ENCODE results near the gene GZF1.

Gene GZF1

DNA sequence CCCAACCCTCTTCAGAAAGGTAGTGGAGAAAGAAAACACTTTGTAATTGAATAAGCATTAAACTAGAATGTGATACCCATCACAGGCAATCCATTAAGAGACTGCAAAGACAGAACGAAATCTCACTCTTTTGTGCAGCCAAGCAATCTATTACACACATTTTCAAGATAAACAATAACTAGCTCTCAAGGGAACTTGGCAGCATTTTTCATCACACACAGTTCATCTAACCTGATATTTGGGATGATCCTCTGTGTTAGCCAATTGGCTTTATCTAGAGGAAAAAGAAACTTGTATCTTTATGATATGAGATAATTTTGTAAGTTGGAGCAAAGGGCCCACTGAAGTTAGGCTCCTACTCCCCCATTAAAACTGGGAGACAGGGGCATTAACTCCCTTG is 1.5 kb upstream of the GZF1 start:
- ATAC-seq: no peak
- no peak for TF ChIP-seq ZNF565 (CRISPR knock-in tag; conservative IDR thresholded peaks at IDR 0.05; ENCODE audit: low read depth)
- TF ChIP-seq ESRRG (CRISPR knock-in tag; IDR thresholded peaks at IDR 0.05): no peak
- no peak for TF ChIP-seq TOX (CRISPR knock-in tag; IDR thresholded peaks at IDR 0.05; ENCODE audit: borderline replicate concordance)
- TF ChIP-seq, protein P1, sequence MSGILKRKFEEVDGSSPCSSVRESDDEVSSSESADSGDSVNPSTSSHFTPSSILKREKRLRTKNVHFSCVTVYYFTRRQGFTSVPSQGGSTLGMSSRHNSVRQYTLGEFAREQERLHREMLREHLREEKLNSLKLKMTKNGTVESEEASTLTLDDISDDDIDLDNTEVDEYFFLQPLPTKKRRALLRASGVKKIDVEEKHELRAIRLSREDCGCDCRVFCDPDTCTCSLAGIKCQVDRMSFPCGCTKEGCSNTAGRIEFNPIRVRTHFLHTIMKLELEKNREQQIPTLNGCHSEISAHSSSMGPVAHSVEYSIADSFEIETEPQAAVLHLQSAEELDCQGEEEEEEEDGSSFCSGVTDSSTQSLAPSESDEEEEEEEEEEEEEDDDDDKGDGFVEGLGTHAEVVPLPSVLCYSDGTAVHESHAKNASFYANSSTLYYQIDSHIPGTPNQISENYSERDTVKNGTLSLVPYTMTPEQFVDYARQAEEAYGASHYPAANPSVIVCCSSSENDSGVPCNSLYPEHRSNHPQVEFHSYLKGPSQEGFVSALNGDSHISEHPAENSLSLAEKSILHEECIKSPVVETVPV (CRISPR knock-in tag; IDR thresholded peaks at IDR 0.05): no peak
- TF ChIP-seq, protein P2, sequence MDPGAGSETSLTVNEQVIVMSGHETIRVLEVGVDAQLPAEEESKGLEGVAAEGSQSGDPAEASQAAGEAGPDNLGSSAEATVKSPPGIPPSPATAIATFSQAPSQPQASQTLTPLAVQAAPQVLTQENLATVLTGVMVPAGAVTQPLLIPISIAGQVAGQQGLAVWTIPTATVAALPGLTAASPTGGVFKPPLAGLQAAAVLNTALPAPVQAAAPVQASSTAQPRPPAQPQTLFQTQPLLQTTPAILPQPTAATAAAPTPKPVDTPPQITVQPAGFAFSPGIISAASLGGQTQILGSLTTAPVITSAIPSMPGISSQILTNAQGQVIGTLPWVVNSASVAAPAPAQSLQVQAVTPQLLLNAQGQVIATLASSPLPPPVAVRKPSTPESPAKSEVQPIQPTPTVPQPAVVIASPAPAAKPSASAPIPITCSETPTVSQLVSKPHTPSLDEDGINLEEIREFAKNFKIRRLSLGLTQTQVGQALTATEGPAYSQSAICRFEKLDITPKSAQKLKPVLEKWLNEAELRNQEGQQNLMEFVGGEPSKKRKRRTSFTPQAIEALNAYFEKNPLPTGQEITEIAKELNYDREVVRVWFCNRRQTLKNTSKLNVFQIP (CRISPR knock-in tag; IDR thresholded peaks at IDR 0.05; ENCODE audit: borderline replicate concordance, low read depth): no peak
- TF ChIP-seq TSHZ2 (CRISPR knock-in tag; IDR thresholded peaks at IDR 0.05): no peak
- TF ChIP-seq TCF4 (CRISPR knock-in tag; IDR thresholded peaks at IDR 0.05; ENCODE audit: borderline replicate concordance): no peak
- no peak for TF ChIP-seq ZNF8 (CRISPR knock-in tag; IDR thresholded peaks at IDR 0.05)
- TF ChIP-seq GLIS3 (CRISPR knock-in tag; IDR thresholded peaks at IDR 0.05): no peak
- TF ChIP-seq ZC3H10 (CRISPR knock-in tag; IDR thresholded peaks at IDR 0.05): no peak
- no peak for TF ChIP-seq ARNTL (CRISPR knock-in tag; IDR thresholded peaks at IDR 0.05; ENCODE audit: borderline replicate concordance, low read depth)
- TF ChIP-seq OSR1 (CRISPR knock-in tag; IDR thresholded peaks at IDR 0.05): no peak
- TF ChIP-seq CSDC2 (CRISPR knock-in tag; IDR thresholded peaks at IDR 0.05): no peak
- no peak for TF ChIP-seq ZNF70 (CRISPR knock-in tag; IDR thresholded peaks at IDR 0.05)
- no peak for TF ChIP-seq PPARA (CRISPR knock-in tag; IDR thresholded peaks at IDR 0.05; ENCODE audit: borderline replicate concordance)
- TF ChIP-seq SNAI2 (CRISPR knock-in tag; IDR thresholded peaks at IDR 0.05): no peak
- TF ChIP-seq BACH2 (CRISPR knock-in tag; IDR thresholded peaks at IDR 0.05; ENCODE audit: borderline replicate concordance): no peak
- TF ChIP-seq ISL1 (CRISPR knock-in tag; IDR thresholded peaks at IDR 0.05): no peak
- TF ChIP-seq ZFP30 (CRISPR knock-in tag; IDR thresholded peaks at IDR 0.05): no peak

DNA sequence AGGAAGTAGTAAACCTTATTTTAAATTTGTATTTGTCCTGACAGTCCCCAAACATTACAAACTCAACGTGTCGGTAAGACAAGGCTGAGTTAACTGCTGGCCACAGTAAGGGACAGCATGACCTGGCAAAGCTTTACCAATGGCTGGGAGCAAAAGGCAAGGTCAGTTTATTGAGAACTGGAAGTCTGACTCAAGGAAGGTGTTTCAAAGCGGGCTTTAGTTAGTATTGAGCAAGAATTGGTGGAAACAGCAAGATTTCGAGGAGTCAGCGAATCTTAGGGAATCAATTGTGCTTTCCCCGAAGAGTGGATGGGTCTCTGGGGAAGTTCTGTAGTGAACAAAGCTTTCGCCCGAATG is 885 bp upstream of the GZF1 start:
- TF ChIP-seq ZNF70 (CRISPR knock-in tag; IDR thresholded peaks at IDR 0.05) (no peak), PATZ1 (CRISPR knock-in tag; IDR thresholded peaks at IDR 0.05; ENCODE audit: borderline replicate concordance) (no peak), TCF4 (CRISPR knock-in tag; IDR thresholded peaks at IDR 0.05; ENCODE audit: borderline replicate concordance) (no peak), ZNF565 (CRISPR knock-in tag; conservative IDR thresholded peaks at IDR 0.05; ENCODE audit: low read depth) (no peak), CREB5 (CRISPR knock-in tag; IDR thresholded peaks at IDR 0.05; ENCODE audit: low read depth) (no peak), OSR1 (CRISPR knock-in tag; IDR thresholded peaks at IDR 0.05) (no peak), SNAI2 (CRISPR knock-in tag; IDR thresholded peaks at IDR 0.05) (no peak), TSHZ2 (CRISPR knock-in tag; IDR thresholded peaks at IDR 0.05) (no peak), PPARA (CRISPR knock-in tag; IDR thresholded peaks at IDR 0.05; ENCODE audit: borderline replicate concordance) (no peak), ESRRG (CRISPR knock-in tag; IDR thresholded peaks at IDR 0.05) (no peak), ZC3H10 (CRISPR knock-in tag; IDR thresholded peaks at IDR 0.05) (no peak), ZFP30 (CRISPR knock-in tag; IDR thresholded peaks at IDR 0.05) (no peak)
- ATAC-seq: no peak
